DMS79 (cell line): Measurements from ENCODE around the gene PLIN3.
A peak's percentile ranks its signal among the peaks of the same experiment; 100 is the strongest.
"Not testable (repeated sequence)": the region's sequence is repeated elsewhere in the genome, so short reads cannot be mapped to it uniquely, and the experiment has no call there.

Source experiments
- DNase-seq: peaks from one replicate; lab custom pipeline; 2025; lab: John Stamatoyannopoulos, UW

The PLIN3 gene

DNA sequence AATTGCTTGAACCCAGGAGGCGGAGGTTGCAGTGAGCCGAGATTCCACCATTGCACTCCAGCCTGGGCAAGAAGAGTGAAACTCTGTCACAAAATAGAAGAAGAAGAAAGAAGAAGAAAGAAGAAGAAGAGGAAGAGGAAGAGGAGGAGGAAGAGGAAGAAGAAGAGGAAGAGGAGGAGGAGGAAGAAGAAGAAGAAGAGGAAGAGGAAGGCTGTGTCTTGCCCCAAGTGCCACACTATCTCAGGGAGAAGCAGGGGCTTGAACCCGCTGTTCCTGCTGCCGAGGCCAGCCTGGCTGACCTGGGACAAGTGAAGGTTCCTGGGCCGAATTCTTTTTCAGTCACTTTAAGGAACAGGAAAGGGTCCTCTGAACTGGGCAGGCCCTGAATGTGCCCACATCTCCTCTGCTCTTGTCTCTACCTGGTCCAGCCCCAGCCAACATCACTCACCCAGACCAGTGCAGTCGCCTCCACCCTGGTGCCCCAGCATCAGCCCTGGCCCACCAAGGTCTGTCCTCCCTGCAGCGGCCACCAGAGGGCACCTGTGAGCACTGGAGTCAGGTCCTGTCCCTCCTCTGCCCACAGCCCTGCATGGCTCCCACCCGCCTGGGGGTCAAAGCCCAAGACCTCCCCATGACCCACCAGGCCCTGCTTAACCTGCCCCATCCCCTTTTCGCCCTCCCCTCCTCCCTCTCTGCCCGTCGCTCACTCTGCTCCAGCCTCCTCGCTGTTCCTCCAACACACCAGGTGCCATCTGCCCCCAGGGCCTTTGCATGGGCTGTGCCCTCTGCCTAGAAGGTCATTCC lies 55.9 kb downstream of the PLIN3 start:
- DNase-seq = no peak

DNA sequence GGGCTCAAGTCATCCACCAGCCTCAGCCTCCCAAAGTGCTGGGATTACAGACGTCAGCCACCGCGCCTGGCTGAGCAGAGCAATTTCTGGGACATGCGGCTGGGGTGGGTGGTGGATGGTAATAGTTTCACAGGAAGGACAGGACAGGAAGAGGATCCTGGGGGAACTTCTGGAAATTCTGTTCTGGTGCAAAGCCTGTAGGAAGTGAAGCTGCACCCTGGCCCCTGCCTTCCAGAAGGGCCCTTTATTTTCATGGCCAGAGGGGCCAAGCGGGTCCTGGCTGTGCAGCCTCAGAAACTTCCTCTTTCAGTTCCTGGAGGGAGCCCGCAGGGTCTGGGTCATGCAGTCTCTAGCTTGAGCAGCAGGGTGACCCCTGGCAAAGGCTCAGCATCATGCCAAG lies 60.3 kb downstream of the PLIN3 start:
- DNase-seq = no peak

DNA sequence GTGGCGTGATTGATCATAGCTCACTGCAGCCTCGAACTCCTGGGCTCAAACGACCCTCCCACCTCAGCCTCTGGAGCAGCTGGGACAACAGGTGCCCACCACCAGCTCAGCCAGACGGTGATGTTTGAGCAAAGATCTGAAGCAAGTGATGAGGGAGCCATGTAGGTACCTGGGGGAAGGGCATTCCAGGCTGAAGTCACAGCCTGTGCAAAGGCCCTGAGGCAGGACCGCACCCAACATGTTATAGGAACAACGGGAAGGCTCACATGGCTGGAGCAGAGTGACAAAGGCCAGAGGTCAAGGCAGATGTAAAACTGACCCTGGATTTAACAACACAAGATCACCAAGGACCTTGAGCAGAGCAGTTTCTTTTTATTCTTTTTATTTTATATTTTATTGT lies 61.1 kb downstream of the PLIN3 start:
- DNase-seq = no peak

DNA sequence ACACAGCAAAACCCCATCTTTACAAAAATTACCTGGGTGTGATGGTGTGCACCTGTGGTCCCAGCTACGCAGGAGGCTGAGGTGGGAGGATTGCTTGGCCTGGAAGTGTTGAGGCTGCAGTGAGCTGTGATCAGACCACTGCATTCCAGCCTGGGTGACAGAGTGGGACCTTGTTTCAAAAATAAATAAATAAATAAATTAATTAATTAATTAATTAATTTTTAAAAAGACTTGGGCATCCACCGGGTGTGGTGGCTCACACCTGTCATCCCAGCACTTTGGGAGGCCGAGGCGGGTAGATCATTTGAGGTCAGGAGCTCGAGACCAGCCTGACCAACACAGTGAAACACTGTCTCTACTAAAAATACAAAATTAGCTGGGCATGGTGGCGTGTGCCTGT lies 62.3 kb downstream of the PLIN3 start:
- not testable (repeated sequence) for DNase-seq

DNA sequence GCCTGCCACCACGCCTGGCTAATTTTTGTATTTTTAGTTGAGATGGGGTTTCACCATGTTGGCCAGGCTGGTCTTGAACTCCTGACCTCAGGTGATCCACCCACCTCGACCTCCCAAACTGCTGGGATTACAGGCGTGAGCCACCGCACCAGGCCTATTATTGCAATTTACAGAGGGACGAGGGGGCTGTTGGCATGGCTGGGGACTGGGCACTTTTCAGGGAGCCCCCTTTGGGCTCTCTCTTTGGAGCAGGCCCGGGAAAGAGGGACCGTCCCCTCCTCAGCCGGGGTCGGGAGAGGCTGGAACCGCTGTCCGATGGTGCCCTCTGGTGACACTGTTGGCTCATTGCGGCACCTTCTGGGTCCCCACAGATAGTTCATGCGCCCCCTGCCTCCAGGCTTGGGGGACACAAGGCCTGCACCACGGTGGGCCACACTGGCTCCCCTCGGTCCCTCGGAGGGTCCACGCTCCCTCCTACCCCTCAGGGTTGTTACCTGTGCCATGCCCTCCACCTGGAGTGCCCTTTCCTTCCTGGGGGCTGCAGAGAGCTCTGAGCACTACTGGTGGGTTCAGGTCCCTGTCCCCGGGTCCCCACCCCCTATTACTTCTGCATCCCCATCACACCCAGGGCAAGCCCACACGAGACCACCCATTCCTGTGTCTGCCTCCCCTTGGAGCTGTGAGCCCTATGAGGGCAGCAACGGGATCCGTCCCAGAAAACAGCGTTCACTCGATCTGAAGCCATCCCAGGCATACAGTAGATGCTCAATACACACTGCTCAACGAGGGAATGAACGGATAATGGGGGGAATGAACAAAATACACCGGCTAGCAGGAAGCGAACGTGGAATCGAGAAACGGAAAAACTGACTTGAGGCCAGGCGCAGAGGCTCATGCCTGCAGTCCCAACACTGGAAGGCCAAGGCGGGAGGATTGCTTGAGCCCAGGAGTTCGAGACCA lies 63.5 kb downstream of the PLIN3 start:
- DNase-seq = no peak

DNA sequence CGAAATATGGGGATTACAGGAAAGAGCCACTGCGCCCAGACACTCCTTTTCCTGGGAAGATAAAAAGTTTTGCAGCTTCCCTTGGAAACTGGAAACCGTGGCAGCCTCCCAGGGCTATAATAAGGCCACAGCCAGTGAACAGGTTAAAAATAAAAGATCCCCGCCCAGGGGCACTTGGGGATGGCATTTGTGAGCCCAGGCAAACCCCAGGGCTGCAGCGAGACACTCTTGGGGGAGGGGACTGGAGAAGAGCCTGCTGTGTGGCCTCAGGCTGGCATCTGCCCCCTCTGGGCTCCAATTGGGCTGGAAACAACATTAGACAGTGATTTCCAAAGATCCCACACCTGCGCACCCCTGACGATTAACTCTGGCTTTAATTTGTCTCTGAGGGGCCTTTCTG lies 64.8 kb downstream of the PLIN3 start:
- no peak for DNase-seq

DNA sequence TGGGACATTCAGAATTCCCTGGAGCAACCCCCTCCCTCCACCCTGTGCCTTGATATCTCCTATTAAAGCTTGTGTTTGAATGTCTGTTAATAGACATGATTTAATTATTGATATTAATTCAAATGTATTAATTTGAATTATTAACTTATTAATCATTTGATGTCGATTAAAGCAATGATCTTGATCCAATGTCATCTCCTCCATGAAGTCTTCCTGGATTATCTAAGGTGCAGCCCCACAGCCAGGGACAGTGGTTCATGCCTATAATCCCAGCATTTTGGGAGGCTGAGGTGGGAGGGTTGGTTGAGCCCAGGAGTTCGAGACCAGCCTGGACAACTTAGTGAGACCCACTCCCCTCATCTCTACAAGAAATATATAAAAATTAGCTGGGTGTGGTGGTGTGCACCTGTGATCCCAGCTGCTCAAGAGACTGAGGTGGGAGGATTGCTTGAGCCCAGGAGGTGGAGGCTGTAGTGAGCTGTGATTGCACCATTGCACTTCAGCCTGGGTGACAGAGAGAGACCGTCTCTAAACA lies 66.3 kb downstream of the PLIN3 start:
- no peak for DNase-seq

DNA sequence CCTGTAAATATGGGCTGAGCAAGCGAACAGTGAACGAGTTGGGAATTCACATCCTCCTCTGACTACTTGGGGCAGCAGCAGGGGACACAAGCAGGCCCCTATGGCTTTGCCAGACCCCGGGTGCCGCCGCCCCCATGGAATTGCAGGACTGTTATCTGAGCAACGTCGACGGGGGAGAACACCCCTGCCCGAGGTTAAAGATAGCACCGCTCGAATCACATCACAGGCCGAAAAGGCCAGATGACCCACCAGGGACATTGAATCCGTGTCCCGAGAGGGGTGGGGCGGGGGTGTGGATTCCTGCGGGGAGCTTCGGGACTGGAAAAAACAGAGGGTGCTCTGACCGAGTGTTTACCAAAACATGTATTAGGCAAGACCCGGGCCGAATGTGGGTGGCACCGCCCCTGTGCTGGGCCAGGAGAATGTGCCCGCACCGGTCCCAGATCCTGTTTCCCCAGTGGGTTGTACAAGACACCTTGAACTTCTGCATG lies 66.8 kb downstream of the PLIN3 start:
- no peak for DNase-seq

DNA sequence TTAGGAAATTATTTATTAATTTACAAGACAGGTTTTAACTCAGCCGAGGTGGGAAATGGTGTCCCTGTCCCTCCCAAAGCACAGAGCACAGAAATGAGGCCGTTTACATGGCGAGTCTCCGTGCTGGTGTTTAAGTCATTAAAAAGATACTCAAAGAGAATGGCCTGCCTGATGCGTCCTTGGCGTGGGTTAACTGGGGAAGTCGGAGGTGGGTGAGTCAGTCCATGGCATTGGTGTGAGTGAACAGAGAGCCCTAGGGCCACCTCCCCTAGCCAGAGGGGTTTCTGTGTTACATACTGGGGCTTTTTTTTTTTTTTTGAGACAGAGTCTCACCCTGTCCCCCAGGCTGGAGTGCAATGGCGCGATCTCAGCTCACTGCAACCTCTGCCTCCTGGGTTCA lies 72.1 kb downstream of the PLIN3 start:
- DNase-seq = no peak

DNA sequence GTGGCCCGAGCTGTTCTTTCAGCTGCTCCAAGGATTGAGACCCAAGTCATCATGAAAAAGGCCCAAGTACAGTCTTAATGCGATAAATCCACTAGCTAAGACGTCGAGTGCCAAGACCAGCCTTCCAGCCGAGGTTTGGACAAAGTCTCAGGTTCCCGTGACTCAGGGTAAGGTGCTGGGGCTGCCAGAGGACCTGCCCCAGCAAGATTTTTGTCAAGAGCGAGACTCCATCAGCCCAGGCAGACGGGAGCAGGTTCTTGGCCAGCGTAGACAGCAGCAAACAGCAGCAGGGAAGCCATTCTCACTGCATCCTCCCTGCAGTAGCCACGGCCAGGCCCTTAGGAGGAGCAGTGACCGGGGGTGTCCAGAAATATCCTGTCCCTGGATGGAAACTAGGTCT lies 72.5 kb downstream of the PLIN3 start:
- DNase-seq = no peak

DNA sequence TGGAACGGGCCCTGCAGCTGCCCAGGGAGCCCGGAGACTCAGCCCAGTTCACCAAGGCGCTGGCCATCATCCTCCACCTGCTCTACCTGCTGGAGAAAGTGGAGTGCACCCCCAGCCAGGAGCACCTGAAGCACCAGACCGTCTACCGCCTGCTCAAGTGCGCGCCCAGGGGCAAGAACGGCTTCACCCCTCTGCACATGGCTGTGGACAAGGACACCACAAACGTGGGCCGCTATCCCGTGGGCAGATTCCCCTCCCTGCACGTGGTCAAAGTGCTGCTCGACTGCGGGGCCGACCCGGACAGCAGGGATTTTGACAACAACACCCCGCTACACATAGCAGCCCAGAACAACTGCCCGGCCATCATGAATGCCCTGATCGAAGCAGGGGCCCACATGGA lies 74.2 kb downstream of the PLIN3 start:
- not testable (repeated sequence) for DNase-seq

DNA sequence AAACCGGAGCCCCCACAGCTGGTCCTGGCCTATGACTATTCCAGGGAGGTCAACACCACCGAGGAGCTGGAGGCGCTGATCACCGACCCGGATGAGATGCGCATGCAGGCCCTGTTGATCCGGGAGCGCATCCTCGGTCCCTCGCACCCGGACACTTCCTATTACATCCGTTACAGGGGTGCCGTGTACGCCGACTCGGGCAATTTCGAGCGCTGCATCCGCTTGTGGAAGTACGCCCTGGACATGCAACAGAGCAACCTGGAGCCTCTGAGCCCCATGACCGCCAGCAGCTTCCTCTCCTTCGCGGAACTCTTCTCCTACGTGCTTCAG lies 74.6 kb downstream of the PLIN3 start:
- not testable (repeated sequence) for DNase-seq

DNA sequence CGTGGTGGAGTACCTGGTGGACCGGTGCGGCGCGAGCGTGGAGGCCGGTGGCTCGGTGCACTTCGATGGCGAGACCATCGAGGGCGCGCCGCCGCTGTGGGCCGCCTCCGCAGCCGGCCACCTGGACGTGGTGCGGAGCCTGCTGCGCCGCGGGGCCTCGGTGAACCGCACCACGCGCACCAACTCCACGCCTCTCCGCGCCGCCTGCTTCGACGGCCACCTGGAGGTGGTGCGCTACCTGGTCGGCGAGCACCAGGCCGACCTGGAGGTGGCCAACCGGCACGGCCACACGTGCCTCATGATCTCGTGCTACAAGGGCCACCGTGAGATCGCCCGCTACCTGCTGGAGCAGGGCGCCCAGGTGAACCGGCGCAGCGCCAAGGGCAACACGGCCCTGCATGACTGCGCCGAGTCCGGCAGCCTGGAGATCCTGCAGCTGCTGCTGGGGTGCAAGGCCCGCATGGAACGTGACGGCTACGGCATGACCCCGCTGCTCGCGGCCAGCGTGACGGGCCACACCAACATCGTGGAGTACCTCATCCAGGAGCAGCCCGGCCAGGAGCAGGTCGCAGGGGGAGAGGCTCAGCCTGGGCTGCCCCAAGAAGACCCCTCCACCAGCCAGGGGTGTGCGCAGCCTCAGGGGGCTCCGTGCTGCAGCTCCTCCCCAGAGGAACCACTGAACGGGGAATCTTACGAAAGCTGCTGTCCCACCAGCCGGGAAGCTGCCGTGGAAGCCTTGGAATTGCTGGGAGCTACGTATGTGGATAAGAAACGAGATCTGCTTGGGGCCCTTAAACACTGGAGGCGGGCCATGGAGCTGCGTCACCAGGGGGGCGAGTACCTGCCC lies 75.2 kb downstream of the PLIN3 start:
- not testable (repeated sequence) for DNase-seq

DNA sequence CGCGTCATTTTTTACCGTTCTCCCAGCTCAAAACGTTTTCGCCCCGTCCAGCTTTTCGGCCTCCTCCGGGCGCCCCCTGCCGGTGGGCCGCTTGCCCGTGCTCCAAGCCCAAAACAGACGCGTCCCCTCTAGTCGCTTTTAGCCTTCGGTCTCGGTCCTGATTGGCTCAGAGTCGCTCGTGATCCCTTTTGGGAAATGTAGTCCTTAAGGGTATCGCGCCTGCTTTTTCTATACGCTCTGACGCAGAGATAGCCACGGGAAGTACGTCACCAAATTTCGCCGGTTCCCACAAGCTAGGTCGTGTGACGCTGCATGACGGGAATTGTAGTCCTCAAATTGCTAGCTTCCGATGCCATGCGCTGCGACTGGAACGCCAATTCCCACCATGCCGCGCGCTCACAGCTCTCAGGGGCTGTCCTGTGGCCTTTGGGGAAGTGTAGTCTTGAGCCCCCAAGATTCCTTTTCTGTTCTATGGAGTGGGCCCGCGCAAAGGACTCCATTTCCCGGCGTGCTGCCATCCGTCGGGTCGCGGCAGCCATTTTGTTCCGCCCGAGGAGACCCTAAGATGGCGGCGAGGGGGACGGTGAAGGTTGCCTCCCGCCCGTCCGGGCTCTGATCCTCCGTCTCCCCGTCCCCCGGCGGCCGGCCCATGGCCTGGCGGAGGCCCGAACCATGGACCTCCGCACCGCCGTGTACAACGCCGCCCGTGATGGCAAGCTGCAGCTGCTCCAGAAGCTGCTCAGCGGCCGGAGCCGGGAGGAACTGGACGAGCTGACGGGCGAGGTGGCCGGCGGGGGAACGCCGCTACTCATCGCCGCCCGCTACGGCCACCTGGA lies 76.1 kb downstream of the PLIN3 start, which contains the start of gene FEM1A:
FEM1A (plus strand) TSS at position 552 of the 836 bp plus-strand sequence; CDS start at position 673, 121 bp downstream.
- peak; percentile 100 for DNase-seq
